Activated T-cell treated with anti-CD3 and anti-CD28 coated beads for 1 hour (primary cell): ENCODE results near the gene GRAMD1B.
"Not testable (repeated sequence)": the region's sequence is repeated elsewhere in the genome, so short reads cannot be mapped to it uniquely, and the experiment has no call there.

Experiments
- DNase-seq: peaks from one replicate; pipeline ENCODE4 v3.0.0-alpha.2; 2020; ENCODE audit warnings: low read depth

Gene GRAMD1B

DNA sequence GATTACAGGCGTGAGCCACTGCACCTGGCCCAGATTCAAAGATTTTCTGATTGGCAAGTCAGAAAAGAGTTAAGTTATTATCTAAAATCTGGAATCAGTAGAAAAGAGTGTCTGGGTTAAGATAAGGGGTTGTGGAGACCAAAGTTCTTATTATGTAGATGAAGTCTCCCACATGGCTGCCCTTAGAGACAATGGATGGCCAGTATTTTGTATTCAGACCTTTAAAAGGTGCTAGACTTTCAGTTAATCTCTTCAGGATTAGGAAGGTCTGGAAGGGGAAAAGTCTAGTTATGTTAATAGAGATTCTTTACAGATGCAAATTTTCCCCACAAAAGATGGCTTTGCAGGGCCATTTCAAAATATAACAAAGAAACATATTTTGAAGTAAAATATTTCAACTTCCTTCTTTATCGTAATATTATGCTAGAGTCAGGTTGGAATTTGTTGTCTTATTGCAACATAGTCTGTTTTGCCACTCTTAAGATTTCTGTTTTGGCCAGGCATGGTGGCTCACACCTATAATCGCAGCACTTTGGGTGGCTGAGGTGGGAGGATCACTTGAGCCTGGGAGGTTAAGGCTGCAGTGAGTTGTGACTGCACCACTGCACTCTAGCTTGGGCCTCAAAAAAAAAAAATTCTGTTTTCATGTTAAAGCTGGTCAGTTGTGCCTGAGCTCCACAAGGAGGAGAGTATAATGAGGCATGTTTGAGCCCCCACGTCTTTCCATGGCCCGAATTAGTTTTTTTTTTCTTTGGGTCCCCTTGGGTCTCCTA, 14.0 kb downstream of the GRAMD1B start:
- no peak for DNase-seq

DNA sequence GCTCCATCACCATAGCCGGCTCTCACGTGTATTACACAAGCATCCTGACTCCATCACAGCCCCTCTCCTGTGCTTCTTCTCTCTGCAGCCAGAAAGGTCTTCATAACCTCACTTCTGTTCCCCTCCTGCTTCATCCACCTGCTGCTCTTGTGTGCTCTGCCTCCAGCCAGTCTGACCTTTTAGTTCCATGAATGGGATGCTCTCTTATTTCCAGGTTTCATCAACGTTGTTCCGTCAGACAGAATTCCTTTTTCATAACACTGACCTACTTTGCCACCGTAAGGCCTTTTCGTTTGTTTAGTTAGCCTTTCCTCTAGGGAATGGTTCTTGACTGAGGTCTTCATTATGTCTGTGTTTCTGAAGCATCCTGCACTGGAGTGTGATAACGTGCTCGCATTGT, 18.8 kb downstream of the GRAMD1B start:
- DNase-seq, result no peak

DNA sequence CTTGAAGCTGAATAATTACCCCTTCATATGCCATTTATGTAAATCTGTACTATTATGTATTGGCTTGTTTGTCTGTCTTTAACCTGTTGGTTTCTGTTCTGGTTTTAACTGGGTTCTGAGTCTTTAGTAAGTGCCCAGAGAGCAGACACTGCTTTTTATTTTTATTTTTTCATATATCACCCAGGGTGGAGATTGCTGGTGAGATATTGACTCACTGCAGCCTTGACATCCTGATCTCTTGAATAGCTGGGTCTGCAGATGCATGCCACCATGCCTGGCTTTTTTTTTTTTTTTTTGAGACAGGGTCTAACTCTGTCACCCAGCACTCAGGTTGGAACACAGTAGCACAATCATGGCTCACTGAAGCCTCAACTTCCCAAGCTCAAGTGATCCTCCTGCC, 19.4 kb downstream of the GRAMD1B start:
- DNase-seq, result no peak

DNA sequence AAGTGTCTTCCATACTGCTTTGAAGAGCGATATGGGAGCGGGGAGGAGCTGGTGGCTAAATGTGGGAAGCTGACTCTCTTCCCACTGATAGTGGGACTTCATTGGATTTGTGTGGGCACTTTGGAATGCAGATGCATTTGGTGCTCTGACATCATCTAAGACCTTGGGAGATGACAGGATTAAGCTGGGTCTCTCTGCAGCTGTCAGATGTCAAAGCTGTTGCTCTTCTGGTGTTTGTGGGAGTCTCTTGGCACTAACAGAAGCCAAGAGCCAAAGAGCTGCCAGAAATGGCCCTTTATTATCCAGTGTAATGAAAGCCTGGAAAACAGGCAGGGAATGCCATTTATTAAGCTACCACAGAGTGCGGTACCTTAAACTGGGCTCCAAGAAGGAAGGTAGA, 20.6 kb downstream of the GRAMD1B start:
- DNase-seq, result no peak

DNA sequence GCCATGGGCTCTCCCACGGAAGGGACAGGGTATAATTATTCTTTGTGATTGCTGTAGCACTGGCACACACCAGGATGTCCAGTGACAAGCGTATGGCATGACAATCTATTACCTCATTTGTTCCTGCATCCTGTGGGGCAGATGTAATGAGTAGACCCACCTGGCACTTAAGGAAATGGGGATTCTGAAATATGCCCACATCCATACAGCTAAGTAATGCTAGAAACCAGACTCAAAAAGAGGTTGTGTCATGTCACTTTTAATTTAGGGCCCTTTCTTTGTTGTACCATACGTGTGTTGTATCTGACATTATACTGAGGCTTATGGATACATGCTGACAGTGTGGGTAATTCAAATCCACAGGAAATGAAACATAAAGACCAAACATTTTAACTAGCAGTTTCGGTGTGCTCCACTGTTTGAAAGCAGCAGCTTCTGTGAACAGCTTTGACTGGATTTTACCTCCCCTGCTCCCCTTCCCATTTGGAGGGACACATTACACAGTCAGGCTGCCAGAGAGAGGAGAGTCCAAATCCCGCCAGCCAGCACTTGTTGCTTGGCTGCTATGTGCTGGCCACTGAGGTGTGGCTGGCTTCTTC, 21.2 kb downstream of the GRAMD1B start:
- no peak for DNase-seq

DNA sequence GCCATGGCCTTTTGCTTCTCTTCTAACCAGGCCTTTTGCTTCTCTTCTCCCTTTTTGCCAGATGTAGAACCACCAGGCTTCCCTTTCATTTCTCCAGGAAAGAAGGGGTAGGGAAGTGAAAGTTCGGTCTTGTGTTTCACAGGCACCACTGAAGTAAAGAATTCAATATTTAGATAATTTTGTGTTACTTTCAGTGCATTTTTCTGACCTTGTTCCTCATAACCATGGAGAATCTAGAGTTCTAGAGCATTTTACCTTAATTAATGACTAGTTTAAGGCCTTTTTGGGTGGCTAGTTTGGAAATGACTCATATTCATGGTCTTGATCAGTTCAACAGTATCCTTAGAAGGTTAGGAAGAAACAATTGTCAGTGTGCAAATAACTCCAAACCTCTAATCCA, 22.7 kb downstream of the GRAMD1B start:
- DNase-seq, result no peak

DNA sequence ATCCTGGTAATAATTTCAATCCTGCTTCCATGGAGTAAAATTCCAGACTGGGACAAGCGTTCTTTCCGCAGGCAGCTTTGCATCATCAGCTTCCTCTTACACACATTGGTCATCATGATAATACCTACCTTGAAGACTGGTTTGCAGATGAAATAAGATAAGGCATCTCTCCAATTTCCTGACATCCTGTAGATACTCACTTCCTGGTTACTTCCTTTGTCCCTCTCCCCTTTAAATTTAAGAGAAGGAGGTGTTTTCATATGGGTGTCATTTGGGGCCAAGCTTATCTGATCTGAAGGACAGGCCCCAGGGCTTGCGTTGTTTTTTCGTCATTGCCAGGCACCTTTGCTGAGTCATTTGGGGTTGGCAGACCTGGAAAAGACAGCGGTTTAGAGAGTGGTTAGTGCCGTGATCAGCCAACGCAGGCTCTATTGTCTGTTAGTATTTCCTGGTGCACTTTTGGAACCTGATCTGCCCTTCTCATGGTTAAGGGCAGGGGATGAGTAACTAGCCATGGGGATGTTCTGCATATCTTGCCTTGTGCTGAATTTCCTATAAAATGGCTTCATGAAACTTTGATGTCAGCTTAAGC, 24.1 kb downstream of the GRAMD1B start:
- DNase-seq, result no peak

DNA sequence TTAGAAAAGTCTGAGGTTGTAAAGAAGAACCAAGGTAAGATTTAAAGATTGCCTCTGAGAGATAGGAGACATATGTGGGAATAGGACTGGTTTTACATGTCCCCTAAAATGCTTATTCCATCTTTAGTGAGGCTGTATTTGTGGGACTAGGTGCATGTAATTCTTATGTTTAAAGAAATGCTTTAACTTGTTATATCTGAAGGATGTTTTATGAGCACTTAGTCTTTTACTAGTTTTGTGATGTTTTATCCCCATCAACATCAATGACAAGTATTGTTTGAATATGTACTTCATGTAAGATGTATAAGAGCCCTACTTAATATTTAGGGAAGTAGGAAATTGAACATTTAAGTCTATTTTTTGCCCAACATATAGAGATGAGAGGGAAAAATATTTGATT, 24.7 kb downstream of the GRAMD1B start:
- DNase-seq, result no peak

DNA sequence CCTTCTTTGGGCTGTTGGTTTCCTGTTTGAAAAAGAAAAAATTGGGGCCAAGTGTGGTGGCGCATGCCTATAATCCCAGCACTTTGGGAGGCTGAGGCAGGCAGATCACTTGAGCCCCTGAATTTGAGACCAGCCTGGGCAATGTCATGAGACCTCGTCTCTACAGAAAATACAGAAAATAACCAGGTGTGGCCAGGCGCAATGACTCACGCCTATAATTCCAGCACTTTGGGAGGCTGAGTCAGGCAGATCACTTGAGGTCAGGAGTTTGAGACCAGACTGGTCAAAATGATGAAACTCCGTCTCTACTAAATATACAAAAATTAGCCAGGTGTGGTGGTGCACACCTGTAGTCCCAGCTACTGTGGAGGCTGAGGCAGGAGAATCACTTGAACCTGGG, 26.4 kb downstream of the GRAMD1B start:
- DNase-seq, result not testable (repeated sequence)

DNA sequence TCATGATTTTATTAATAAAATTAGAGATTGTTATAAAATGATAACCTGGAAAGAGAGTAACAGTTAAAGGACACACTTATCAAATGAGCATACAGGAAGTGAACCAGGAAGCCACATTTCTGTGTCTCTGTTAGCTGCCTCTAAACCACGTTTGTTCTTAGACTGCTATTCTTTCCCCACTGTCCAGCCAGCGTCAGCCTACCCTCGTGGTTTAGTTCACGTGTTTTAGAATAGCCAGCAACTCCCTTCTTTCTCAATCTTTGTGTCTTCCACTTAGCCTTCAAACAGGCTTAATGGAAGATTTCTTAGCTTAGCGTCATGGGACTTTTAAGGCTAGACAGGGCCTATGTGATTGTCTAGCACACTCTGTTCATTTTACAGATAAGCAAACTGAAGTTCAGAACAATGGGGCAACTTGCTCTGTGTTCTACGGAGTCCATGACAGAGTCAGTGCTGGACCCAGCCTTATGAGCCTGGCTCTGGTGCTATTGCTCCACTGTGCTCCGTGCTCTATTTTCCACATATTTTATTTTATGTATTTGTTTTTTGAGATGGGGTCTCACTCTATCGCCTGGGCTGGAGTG, 27.2 kb downstream of the GRAMD1B start:
- DNase-seq, result no peak

DNA sequence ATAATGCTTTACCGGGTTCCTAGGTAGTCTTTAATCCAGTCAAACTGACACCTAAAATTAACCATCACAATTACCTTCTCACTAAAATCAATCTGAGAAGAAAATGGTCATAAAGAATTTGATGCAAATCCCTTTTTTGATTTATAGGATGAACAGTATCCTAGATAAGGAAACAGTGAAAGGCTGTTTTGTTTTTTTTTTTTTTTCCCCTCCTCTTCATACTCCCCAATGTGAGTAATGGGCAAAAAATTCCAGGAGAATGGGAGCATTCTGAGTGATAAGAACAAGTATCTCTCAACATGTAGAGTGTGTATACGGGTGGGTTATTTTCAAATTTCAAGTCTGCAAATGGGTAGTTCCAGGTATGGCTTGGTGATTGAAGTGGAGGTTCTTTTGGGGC, 28.4 kb downstream of the GRAMD1B start:
- DNase-seq, result no peak

DNA sequence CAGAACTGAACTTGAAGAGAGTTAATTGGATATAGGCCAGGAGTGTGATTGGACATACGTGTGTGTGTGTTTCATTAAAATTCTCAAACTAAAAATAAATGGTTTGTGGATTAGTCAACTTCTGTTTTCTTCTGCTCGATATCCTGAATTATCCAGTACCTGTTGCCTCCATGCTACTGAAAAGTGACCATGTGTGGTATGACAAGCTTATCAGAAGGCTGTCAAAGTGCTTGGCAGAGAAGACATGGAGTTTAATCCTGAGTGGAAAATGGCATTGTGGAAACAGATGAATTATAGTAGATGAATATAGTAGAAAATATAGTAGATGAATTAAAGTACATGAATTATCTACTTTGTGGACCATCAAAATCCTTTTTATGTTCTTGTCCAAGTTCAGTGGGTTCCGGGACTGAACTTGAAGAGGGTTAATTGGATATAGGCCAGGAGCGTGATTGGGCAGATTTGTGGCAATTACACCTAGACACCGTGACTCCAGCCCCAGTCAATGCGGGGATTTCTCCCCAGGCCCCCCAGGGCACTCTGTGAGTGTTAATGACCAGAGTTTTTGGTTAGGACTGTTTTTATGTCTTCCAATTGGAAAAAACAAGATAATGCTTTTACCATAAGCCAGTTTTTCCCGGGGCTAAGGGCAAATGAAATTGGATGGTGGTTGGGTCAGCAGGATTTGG, 30.1 kb downstream of the GRAMD1B start:
- no peak for DNase-seq

DNA sequence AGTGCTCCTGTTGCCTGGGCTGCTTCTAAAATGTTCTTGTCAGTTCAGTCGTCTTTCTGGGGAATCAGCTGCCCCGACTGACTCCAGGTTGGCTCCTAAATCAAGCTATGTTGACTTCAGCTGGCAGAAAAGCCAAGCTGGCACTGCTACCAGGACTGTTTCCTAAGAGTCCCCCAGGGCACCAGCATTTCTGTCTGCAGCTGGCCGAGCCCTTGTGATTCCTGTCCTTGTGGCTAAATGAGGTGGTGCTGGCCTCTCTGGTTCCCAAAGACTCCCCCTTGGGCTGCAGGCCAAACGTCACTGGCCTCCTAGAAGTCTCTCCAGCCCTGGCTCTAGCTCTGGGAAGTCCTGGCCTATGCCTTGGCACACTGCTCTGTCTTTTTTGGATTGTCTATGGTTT, 31.1 kb downstream of the GRAMD1B start:
- no peak for DNase-seq

DNA sequence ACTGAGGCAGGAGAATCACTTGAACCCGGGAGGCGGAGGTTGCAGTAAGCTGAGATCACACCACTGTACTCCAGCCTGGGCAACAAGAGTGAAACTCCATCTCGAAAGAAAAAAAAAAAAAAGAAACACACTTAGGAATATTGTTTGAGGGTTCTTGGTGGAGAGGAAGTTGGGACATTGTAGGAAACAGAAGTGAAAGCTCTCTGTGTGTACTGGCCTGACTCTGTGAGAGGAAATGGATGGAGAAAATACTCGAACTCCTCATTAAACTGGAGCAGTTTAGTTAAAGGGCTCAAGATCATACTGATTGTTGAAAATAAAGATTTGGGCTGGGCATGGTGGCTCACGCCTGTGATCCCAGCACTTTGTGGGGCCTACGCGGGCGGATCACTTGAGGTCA, 35.6 kb downstream of the GRAMD1B start:
- DNase-seq, result not testable (repeated sequence)

DNA sequence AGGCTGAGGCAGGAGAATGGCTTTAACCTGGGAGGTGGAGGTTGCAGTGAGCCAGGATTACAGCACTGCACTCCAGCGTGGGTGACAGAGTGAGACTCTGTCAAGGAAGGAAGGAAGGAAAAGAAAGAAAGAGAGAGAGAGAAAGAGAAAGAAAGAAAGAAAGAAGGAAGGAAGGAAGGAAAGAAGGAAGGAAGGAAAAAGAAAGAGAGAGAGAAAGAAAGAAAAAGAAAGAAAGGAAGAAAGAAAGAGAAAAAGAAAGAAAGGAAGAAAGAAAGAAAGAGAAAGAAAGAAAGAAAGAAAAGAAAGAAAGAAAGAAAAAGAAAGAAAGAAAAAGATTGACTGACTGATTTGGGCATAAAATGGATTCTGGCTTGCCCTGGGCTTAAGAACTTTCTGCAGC, 36.1 kb downstream of the GRAMD1B start:
- not testable (repeated sequence) for DNase-seq

DNA sequence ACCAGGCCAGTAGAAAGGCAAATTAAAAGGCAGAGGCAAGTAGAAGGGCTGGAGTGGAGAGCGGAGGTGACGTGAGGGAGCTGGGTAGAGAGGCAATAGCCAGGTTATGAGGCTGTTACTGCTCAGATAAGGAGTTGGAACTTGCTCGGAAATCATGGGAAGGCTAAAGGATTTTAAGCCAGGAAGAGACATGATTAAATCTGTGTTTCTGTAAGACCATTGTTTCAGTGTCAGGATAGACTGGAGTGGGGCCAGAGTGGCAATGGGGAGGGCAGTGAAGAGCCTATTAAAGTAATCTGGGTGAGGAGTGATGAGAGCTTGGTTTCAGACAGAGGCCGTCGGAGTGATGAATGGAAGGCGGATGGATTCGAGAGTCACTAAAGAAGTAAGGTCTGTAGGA, 39.0 kb downstream of the GRAMD1B start:
- no peak for DNase-seq

DNA sequence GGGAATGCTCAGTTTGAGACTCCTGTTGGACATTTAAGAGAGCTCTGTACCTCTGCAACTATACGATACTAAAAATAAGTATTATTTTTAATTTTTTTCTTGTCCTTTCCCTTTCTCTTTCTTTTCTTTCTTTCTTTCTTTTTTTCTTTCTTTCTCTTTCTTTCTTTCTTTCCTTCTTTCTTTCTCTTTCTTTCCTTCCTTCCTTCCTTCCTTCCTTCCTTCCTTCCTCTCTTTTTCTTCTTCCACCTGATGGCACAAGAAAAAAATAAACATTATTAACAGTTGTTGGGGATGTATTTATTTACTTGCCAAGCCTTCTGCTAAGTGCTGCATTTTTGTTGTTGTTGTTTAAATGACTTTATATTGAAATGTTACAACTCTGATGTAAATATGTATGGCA, 39.5 kb downstream of the GRAMD1B start:
- no peak for DNase-seq

DNA sequence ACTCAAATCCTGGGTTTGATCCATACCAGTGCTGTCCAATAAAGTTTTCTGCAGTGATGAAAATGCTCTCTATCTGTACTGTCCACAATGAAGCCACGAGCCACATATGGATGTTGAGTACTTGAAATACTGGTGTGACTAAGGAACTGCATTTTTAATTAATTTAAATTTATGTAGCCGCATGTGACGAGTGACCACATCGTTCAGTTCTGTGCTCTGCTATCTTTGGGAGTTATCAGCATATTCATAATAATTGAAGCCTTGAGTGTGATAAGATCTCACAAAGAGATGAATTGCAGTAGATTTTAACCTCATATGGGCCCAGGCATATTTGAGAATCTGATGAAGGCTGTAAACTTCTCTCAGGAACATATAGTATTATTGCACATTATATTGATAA, 40.8 kb downstream of the GRAMD1B start:
- no peak for DNase-seq

DNA sequence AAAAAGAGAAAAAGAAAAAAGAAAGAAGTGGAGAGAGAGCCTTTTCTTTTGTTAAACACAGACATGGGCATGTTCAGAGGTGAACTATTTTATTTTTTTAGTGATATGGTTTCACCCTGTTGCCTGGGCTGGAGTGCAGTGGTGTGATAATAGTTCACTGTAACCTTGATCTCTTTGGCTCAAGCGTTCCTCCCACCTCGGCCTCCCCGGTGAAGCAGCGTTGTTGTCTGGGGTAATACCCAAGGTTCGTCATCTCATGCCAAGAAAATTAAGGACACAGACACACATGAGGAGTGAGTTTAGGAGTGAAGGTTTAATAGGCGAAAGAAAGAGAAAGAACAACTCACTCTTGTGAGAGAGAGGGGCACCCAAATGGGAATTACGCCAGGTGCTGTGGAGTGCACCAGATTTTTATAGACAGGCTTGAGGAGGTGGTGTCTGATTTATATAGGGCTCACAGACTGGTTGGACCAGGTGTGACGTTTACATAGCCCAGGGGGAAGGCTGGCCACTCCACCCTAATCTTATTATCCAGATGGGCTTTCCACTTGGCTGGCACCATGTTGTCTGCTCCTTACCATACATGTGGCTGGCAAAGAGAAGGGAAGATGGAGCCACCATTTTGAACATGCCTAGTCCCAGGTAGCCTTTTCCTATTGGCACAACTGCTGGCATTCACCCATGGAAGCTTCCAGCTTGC, 42.3 kb downstream of the GRAMD1B start:
- no peak for DNase-seq

DNA sequence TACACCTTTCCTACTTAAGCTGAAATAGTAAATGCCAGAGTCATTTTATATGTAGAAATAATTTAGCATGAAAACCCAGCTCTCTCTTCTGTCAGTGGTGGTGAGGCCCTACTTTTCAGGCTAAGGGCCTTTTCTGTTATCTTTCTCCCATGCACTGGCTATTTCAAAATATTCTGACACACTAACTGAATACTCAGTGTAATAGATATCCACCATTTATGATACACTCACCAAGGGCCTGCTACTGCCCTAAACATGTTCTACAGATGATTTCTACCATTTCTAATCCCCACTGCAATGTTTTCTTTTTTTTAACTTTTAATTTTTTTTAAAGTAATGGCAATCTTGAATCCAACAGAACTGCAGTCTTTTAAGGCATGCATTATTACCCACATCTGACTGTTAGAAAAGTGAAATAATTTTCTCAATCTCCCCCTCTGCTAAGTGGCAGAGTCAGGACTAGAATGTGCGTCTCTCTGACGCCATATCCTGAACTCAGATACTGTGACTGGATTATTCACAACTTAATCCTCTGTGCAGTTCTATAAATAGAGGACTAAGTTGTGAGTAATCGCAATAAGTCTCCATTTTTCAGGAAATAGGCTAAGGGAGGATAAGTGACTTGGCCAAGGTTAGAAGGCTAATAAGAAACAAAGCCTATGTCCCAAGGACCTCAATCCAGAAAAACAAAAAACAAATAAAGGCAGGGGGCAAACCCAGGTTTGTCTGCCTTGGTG, 44.0 kb downstream of the GRAMD1B start:
- DNase-seq, result no peak

DNA sequence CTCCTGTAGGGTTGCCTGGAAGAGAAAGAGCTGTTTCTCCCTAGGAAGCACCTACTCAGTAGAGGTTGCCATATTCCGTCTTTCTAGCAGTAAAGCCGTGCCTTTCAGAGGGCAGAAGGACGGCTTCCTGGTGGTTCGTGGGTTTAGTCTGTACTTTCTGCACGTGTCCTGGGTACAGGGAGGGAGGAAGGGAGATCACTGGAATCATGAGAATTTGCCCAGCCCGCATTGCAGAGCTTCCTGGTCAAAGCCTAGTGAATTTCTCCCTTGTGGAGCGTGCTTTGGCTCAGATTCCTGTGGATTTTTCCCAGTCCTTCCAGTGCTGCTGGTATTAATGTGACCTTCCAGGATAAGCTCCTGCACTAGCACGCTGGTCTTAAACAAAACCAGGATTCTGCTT, 44.9 kb downstream of the GRAMD1B start:
- DNase-seq, result no peak
